PC-3 (cell line): ENCODE results near the gene ANKIB1. TPM values are rescaled to one million over a fixed set of nuclear protein-coding genes. Genes with fewer than 3 reads are reported as not detected.
"Not testable (repeated sequence)": the region's sequence is repeated elsewhere in the genome, so short reads cannot be mapped to it uniquely, and the experiment has no call there.

ENCODE experiments used
- ATAC-seq: fragments of 200-7000 bp; cut with Tn5 transposase; 2 replicates; pipeline ENCODE4 v1.9.1; 2020; ENCODE audit warnings: mild to moderate bottlenecking, moderate library complexity
- BruUV-seq: library from RNA; stranded (reverse); fragments of 400-500 nt; replicated peaks from 2 replicates; lab custom pipeline; 2021; lab: Mats Ljungman, UMichigan
- CTCF ChIA-PET: fragments of 300-600 bp; sonication (Branson Sonifier 250); formaldehyde crosslinking; loops from one replicate; lab custom pipeline; 2022; ENCODE audit warnings: antibody characterized with exemption; lab: Charles Lee
- POLR2A ChIA-PET: fragments of 300-600 bp; sonication (Branson Sonifier 250); formaldehyde crosslinking; loops from one replicate; lab custom pipeline; 2022; ENCODE audit warnings: antibody characterized with exemption; ENCODE audit not compliant: unreplicated experiment; lab: Charles Lee
- DNase-seq: peaks from one replicate; pipeline ENCODE4 v3.0.0-alpha.2; 2015
- H2AFZ ChIP-seq: fragments of 300-600 bp; sonication (generic); 2 replicates; pipeline ENCODE4 v1.6.0; 2016; ENCODE audit warnings: antibody characterized with exemption, low read length
- H3F3A ChIP-seq: fragments of 300-600 bp; sonication (generic); one replicate; pipeline ENCODE4 v1.6.0; 2017; ENCODE audit warnings: antibody characterized with exemption, low read length, control low read depth, mild to moderate bottlenecking; ENCODE audit not compliant: unreplicated experiment
- H3K27ac ChIP-seq: fragments of 300-600 bp; sonication (generic); 2 replicates; pipeline ENCODE4 v1.5.1; 2016; ENCODE audit warnings: mild to moderate bottlenecking, low read length
- H3K27me3 ChIP-seq: fragments of 300-600 bp; sonication (generic); 2 replicates; pipeline ENCODE4 v1.6.1; 2016; ENCODE audit warnings: low read length, mixed read lengths
- H3K36me3 ChIP-seq: fragments of 300-600 bp; sonication (generic); 2 replicates; pipeline ENCODE4 v1.6.1; 2016; ENCODE audit warnings: low read depth, mixed run types, low read length, mixed read lengths
- H3K4me1 ChIP-seq: fragments of 300-600 bp; sonication (generic); 2 replicates; pipeline ENCODE4 v1.5.1; 2016; ENCODE audit warnings: low read length; ENCODE audit not compliant: insufficient read depth
- H3K4me2 ChIP-seq: fragments of 300-600 bp; sonication (generic); 2 replicates; pipeline ENCODE4 v1.6.0; 2016; ENCODE audit warnings: low read length
- H3K4me3 ChIP-seq: fragments of 300-600 bp; sonication (generic); 2 replicates; pipeline ENCODE4 v1.5.1; 2016; ENCODE audit warnings: mild to moderate bottlenecking, low read length, mixed read lengths
- H3K79me2 ChIP-seq: fragments of 300-600 bp; sonication (generic); 2 replicates; pipeline ENCODE4 v1.6.1; 2017; ENCODE audit warnings: low read length, mixed read lengths
- H3K9ac ChIP-seq: fragments of 300-600 bp; sonication (generic); 2 replicates; pipeline ENCODE4 v1.6.0; 2016; ENCODE audit warnings: mild to moderate bottlenecking, low read length
- H3K9me2 ChIP-seq: fragments of 300-600 bp; sonication (generic); replicated peaks from 2 replicates; pipeline ENCODE4 v1.6.1; 2016; ENCODE audit warnings: mixed run types, low read length, mixed read lengths
- H3K9me3 ChIP-seq: fragments of 300-600 bp; sonication (generic); 2 replicates; pipeline ENCODE4 v1.6.1; 2016; ENCODE audit warnings: low read length, mixed read lengths
- H4K20me1 ChIP-seq: fragments of 300-600 bp; sonication (generic); 2 replicates; pipeline ENCODE4 v1.6.1; 2016; ENCODE audit warnings: low read length, mixed read lengths
- EZH2 ChIP-seq: fragments of 300-600 bp; sonication (generic); IDR thresholded peaks from one replicate; pipeline ENCODE4 v1.6.1; 2017; ENCODE audit warnings: antibody characterized with exemption, mild to moderate bottlenecking, low read length; ENCODE audit not compliant: unreplicated experiment
- EZH2phosphoT487 ChIP-seq: fragments of 300-600 bp; sonication (generic); IDR thresholded peaks from 2 replicates; pipeline ENCODE4 v1.6.1; 2018; ENCODE audit warnings: mild to moderate bottlenecking, antibody characterized with exemption, low read length, borderline replicate concordance
- intact Hi-C: fragments of 100-400 bp; cut with micrococcal nuclease; formaldehyde crosslinking; loops from 2 replicates; pipeline ENCODE4 v1.9.0; 2023
- total RNA-seq: library from RNA; depleted of rRNA; stranded (reverse); fragments of >200 nt; gene quantifications from 2 replicates; pipeline ENCODE4 v1.2.3, GENCODE V29; 2014
- TF ChIP-seq, protein P1 (sequence below): fragments of 300-600 bp; sonication (generic); conservative IDR thresholded peaks from 2 replicates; pipeline ENCODE4 v1.5.1; 2017; ENCODE audit warnings: antibody characterized with exemption, low read depth, mild to moderate bottlenecking, low read length

The ANKIB1 gene
- total RNA-seq, 1 experiment from 2014 or later = 32.1 TPM

GRCh38 chr7:92356406-92356805 lies 110.6 kb downstream of the ANKIB1 start:
- no peak for ATAC-seq
- no peaks in the 10 kb centered on the region for H3K27me3 ChIP-seq
- H3K9me3 ChIP-seq = no peaks in the 10 kb centered on the region
- no peak overlapping the region for H2AFZ ChIP-seq
- no peaks in the 10 kb centered on the region for H4K20me1 ChIP-seq
- ChIA-PET POLR2A (no interaction called here), CTCF (no interaction called here)
- no peak overlapping the region for H3K27ac ChIP-seq
- H3F3A ChIP-seq = no peaks in the 10 kb centered on the region
- TF ChIP-seq EZH2phosphoT487 = no peak
- TF ChIP-seq, protein P1, sequence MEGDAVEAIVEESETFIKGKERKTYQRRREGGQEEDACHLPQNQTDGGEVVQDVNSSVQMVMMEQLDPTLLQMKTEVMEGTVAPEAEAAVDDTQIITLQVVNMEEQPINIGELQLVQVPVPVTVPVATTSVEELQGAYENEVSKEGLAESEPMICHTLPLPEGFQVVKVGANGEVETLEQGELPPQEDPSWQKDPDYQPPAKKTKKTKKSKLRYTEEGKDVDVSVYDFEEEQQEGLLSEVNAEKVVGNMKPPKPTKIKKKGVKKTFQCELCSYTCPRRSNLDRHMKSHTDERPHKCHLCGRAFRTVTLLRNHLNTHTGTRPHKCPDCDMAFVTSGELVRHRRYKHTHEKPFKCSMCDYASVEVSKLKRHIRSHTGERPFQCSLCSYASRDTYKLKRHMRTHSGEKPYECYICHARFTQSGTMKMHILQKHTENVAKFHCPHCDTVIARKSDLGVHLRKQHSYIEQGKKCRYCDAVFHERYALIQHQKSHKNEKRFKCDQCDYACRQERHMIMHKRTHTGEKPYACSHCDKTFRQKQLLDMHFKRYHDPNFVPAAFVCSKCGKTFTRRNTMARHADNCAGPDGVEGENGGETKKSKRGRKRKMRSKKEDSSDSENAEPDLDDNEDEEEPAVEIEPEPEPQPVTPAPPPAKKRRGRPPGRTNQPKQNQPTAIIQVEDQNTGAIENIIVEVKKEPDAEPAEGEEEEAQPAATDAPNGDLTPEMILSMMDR = no peak
- no peak for TF ChIP-seq EZH2
- H3K9me2 ChIP-seq = no peaks in the 10 kb centered on the region
- DNase-seq = no peak
- peaks cover 7% of the 10 kb centered on the region; the same call in 1 of the 2 replicates for H3K36me3 ChIP-seq
- intact Hi-C loops = no loop called here
- no peak overlapping the region for H3K4me3 ChIP-seq
- no peak overlapping the region for H3K9ac ChIP-seq
- H3K79me2 ChIP-seq = no peaks in the 10 kb centered on the region
- BruUV-seq = no TSS peak
- no peaks in the 10 kb centered on the region for H3K4me1 ChIP-seq
- H3K4me2 ChIP-seq = no peak overlapping the region

- Histone ChIP-seq H3K9me3 (no peaks in the 10 kb centered on the region), H3K27me3 (no peaks in the 10 kb centered on the region), H3K4me1 (no peaks in the 10 kb centered on the region), H3K4me2 (no peak overlapping the region), H3F3A (no peaks in the 10 kb centered on the region), H3K9me2 (no peaks in the 10 kb centered on the region), H3K9ac (no peak overlapping the region), H3K36me3 (peaks cover 6% of the 10 kb centered on the region; the same call in 1 of the 2 replicates), H4K20me1 (no peaks in the 10 kb centered on the region), H3K79me2 (no peaks in the 10 kb centered on the region), H2AFZ (no peak overlapping the region), H3K27ac (no peak overlapping the region), H3K4me3 (no peak overlapping the region)
- BruUV-seq = no TSS peak
- ChIA-PET POLR2A (no interaction called here), CTCF (no interaction called here)
- intact Hi-C loops = no loop called here
- no peak for TF ChIP-seq EZH2
- no peak for TF ChIP-seq EZH2phosphoT487
- TF ChIP-seq, protein P1 = no peak
- ATAC-seq (no peak), DNase-seq (no peak)
Observed at GRCh38 chr7:92357260-92357659, 111.5 kb downstream of the ANKIB1 start.

GRCh38 chr7:92359179-92359578 lies 113.4 kb downstream of the ANKIB1 start:
- H3K79me2 ChIP-seq, H3K9me2 ChIP-seq, H2AFZ ChIP-seq, H3K9me3 ChIP-seq, intact Hi-C loops, ATAC-seq, H4K20me1 ChIP-seq, BruUV-seq, H3K36me3 ChIP-seq, H3K9ac ChIP-seq, H3K4me1 ChIP-seq, DNase-seq, H3K4me2 ChIP-seq, POLR2A ChIA-PET, H3F3A ChIP-seq, H3K4me3 ChIP-seq, H3K27me3 ChIP-seq, H3K27ac ChIP-seq: not testable (repeated sequence)
- CTCF ChIA-PET = interaction anchor here (0.5 kb wide), 1 partner anchor 169 kb away, joined by 5 read pairs; the partner anchor contains the start of genes PEX1 and RBM48
